Measurements from ENCODE around the gene GPR153. TPM values are rescaled to one million over a fixed set of nuclear protein-coding genes. Genes with fewer than 3 reads are reported as not detected.

GPR153 gene
- polyA plus RNA-seq, 1 of the 3 experiments (the other 2 are of a cell fraction) = 6.6 TPM

DNA sequence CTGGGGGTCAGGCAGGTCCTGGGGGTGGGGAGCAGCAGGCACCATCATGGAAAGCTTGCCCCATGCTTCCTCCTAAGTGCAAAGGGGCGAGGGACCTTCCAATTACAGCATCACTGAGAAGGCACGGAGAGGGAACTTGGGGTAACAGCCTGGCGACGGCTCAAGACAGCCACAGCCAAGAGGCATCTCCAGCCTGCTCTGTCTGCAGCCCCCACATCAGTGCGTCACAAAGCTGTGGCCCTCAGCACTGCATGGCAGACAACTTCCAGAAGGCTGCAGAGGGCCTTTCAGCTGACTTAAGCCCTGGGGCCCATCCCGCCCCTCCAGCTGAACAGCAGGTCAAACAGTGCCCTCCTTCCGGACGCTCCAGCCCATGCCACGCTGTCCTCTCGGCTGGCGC lies 13.2 kb upstream of the GPR153 start (continued):
- TF ChIP-seq, protein P1, sequence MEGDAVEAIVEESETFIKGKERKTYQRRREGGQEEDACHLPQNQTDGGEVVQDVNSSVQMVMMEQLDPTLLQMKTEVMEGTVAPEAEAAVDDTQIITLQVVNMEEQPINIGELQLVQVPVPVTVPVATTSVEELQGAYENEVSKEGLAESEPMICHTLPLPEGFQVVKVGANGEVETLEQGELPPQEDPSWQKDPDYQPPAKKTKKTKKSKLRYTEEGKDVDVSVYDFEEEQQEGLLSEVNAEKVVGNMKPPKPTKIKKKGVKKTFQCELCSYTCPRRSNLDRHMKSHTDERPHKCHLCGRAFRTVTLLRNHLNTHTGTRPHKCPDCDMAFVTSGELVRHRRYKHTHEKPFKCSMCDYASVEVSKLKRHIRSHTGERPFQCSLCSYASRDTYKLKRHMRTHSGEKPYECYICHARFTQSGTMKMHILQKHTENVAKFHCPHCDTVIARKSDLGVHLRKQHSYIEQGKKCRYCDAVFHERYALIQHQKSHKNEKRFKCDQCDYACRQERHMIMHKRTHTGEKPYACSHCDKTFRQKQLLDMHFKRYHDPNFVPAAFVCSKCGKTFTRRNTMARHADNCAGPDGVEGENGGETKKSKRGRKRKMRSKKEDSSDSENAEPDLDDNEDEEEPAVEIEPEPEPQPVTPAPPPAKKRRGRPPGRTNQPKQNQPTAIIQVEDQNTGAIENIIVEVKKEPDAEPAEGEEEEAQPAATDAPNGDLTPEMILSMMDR (IDR thresholded peaks at IDR 0.05) = no peak

GRCh38 chr1:6273380-6273891 lies 12.5 kb upstream of the GPR153 start:
- ChIA-PET CTCF (interaction anchor here (1.1 to 1.2 kb wide), 2 partner anchors 71 to 132 kb away, joined by 3 to 4 read pairs; no protein-coding TSS in a partner anchor), POLR2A (interaction anchor here (0.5 kb wide), 1 partner anchor 114 kb away, joined by 3 read pairs; no protein-coding TSS in a partner anchor)
- Histone ChIP-seq H3K36me3 (replicated peaks in 1 of 2; ENCODE audit: control insufficient read depth in 1 of 2, insufficient read depth in 2 of 2, low read length in 1 of 2) (no peaks in the 10 kb centered on the region), H3K4me1 (ENCODE audit: control insufficient read depth in 1 of 2, insufficient read depth in 2 of 2, low read depth in 1 of 2, low read length in 1 of 2) (peaks cover 7 to 50% of the 10 kb centered on the region in 2 experiments; a peak in 2 of 4 replicates), H3F3A (replicated peaks; ENCODE audit: insufficient read depth) (no peaks in the 10 kb centered on the region), H3K9me3 (no peaks in the 10 kb centered on the region), H3K9ac (no peak overlapping the region), H3K27me3 (ENCODE audit: insufficient read depth) (no peaks in the 10 kb centered on the region), H4K20me1 (ENCODE audit: insufficient read depth) (peaks cover 10% of the 10 kb centered on the region; the same call in 1 of the 2 replicates), H3K4me3 (ENCODE audit: low read depth in 2 of 2, low read length in 1 of 2) (no peak overlapping the region), H3K9me2 (no peaks in the 10 kb centered on the region), H3K79me2 (ENCODE audit: insufficient read depth) (no peaks in the 10 kb centered on the region), H3K27ac (ENCODE audit: low read depth in 2 of 2, low read length in 1 of 2) (no peak overlapping the region; a peak in 1 of 4 replicates), H3K4me2 (no peak overlapping the region), H2AFZ (ENCODE audit: low read depth) (no peak overlapping the region)
- WGBS (ENCODE audit: low lambda C conversion rate) = 76% methylated on average over 12 of the region's 19 CpGs
- TF ChIP-seq, protein P2, sequence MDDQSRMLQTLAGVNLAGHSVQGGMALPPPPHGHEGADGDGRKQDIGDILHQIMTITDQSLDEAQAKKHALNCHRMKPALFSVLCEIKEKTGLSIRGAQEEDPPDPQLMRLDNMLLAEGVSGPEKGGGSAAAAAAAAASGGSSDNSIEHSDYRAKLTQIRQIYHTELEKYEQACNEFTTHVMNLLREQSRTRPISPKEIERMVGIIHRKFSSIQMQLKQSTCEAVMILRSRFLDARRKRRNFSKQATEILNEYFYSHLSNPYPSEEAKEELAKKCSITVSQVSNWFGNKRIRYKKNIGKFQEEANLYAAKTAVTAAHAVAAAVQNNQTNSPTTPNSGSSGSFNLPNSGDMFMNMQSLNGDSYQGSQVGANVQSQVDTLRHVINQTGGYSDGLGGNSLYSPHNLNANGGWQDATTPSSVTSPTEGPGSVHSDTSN (IDR thresholded peaks at IDR 0.05) = no peak
- TF ChIP-seq JUND (IDR thresholded peaks at IDR 0.05) = peak; percentile 64
- TF ChIP-seq FOSL2 (IDR thresholded peaks at IDR 0.05; ENCODE audit: borderline replicate concordance, low read depth) = peak; percentile 75
- TF ChIP-seq, protein P3, sequence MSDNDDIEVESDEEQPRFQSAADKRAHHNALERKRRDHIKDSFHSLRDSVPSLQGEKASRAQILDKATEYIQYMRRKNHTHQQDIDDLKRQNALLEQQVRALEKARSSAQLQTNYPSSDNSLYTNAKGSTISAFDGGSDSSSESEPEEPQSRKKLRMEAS (IDR thresholded peaks at IDR 0.05; ENCODE audit: low read depth) = 0 out of 2 replicates have a peak, but pooled peaks have one; percentile 14
- DNase-seq = no peak

GRCh38 chr1:6272868-6273267 lies 12.0 kb upstream of the GPR153 start:
- Histone ChIP-seq H3K9me3 (no peaks in the 10 kb centered on the region), H2AFZ (ENCODE audit: low read depth) (no peak overlapping the region), H3K4me3 (ENCODE audit: low read depth in 2 of 2, low read length in 1 of 2) (no peak overlapping the region), H3K9ac (no peak overlapping the region), H3K4me2 (no peak overlapping the region), H4K20me1 (ENCODE audit: insufficient read depth) (peaks cover 10% of the 10 kb centered on the region; the same call in 1 of the 2 replicates), H3K79me2 (ENCODE audit: insufficient read depth) (no peaks in the 10 kb centered on the region), H3F3A (replicated peaks; ENCODE audit: insufficient read depth) (no peaks in the 10 kb centered on the region), H3K4me1 (ENCODE audit: control insufficient read depth in 1 of 2, insufficient read depth in 2 of 2, low read depth in 1 of 2, low read length in 1 of 2) (peaks cover 7 to 50% of the 10 kb centered on the region in 2 experiments; a peak in 2 of 4 replicates), H3K36me3 (replicated peaks in 1 of 2; ENCODE audit: control insufficient read depth in 1 of 2, insufficient read depth in 2 of 2, low read length in 1 of 2) (no peaks in the 10 kb centered on the region), H3K27ac (ENCODE audit: low read depth in 2 of 2, low read length in 1 of 2) (peak overlapping the region in 1 of 2 experiments; percentile 31; a peak in 1 of 4 replicates), H3K27me3 (ENCODE audit: insufficient read depth) (no peaks in the 10 kb centered on the region), H3K9me2 (no peaks in the 10 kb centered on the region)
- WGBS (ENCODE audit: low lambda C conversion rate) = 83% methylated on average over 6 of the region's 6 CpGs
- ChIA-PET POLR2A (no interaction called here), CTCF (interaction anchor here (1.1 to 1.2 kb wide), 2 partner anchors 71 to 132 kb away, joined by 3 to 4 read pairs; no protein-coding TSS in a partner anchor)
- no peak for DNase-seq
- TF ChIP-seq YY1 (IDR thresholded peaks at IDR 0.05; ENCODE audit: low read depth) (no peak), SMC3 (IDR thresholded peaks at IDR 0.05; ENCODE audit: low read depth, low read length) (no peak), POLR2AphosphoS5 (IDR thresholded peaks at IDR 0.05; ENCODE audit: low read depth, low read length) (no peak), FOXJ3 (CRISPR knock-in tag; IDR thresholded peaks at IDR 0.05) (no peak), FOSL2 (IDR thresholded peaks at IDR 0.05; ENCODE audit: borderline replicate concordance, low read depth) (no peak), MXI1 (IDR thresholded peaks at IDR 0.05; ENCODE audit: low read depth, low read length) (no peak), RXRA (IDR thresholded peaks at IDR 0.05; ENCODE audit: borderline replicate concordance, low read depth) (no peak), EP300 (IDR thresholded peaks at IDR 0.05; ENCODE audit: borderline replicate concordance in 1 of 2, low read depth in 1 of 2, low read length in 1 of 2) (no peak)
- TF ChIP-seq, protein P4, sequence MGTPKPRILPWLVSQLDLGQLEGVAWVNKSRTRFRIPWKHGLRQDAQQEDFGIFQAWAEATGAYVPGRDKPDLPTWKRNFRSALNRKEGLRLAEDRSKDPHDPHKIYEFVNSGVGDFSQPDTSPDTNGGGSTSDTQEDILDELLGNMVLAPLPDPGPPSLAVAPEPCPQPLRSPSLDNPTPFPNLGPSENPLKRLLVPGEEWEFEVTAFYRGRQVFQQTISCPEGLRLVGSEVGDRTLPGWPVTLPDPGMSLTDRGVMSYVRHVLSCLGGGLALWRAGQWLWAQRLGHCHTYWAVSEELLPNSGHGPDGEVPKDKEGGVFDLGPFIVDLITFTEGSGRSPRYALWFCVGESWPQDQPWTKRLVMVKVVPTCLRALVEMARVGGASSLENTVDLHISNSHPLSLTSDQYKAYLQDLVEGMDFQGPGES (IDR thresholded peaks at IDR 0.05; ENCODE audit: low read depth, low read length) = no peak
- TF ChIP-seq, protein P3 (IDR thresholded peaks at IDR 0.05; ENCODE audit: low read depth) = no peak
- TF ChIP-seq, protein P1 (IDR thresholded peaks at IDR 0.05) = no peak
- TF ChIP-seq, protein P5, sequence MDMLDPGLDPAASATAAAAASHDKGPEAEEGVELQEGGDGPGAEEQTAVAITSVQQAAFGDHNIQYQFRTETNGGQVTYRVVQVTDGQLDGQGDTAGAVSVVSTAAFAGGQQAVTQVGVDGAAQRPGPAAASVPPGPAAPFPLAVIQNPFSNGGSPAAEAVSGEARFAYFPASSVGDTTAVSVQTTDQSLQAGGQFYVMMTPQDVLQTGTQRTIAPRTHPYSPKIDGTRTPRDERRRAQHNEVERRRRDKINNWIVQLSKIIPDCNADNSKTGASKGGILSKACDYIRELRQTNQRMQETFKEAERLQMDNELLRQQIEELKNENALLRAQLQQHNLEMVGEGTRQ (IDR thresholded peaks at IDR 0.05; ENCODE audit: borderline replicate concordance, low read depth, low read length) = no peak

All from SK-N-SH (cell line).